LNCAP (cell line): ENCODE data around the gene CSTF1.

Source experiments
- CTCF ChIP-seq: fragments of 450-650 bp; IDR thresholded peaks from 2 replicates; pipeline ENCODE4 v1.5.1; 2017; ENCODE audit warnings: mild to moderate bottlenecking

Gene CSTF1

GRCh38 chr20:56453352-56453751 is 60.9 kb downstream of the CSTF1 start:
- no peak for TF ChIP-seq CTCF

- TF ChIP-seq CTCF, result no peak
Observed at GRCh38 chr20:56454754-56455153, 62.3 kb downstream of the CSTF1 start.
